ENCODE results near the gene ACSM4.
A peak's percentile ranks its signal among the peaks of the same experiment; 100 is the strongest.
"Not testable (repeated sequence)": the region's sequence is repeated elsewhere in the genome, so short reads cannot be mapped to it uniquely, and the experiment has no call there.

The ACSM4 gene

DNA sequence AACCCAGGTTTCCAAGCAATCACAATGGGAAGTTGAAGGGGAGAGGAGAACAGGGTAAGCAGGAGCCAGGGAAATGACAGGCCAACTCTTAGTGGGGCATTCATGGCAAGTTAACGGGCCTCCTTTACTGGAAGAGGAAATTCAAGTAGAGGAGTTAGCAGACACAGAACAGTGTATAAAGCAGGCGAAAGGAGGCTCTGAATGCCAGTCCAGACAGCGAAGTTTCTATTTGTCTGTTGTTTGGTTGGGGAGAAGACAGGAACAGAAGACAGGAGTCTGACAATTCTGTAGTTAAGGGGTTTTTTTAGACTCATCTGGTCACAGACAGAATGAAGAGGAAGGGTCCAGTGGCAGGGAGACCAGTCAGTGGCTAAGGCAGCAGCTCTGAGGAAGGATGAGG is at the start of gene ACSM4:
Gene ACSM4, plus strand, starts transcription at position 301 of the 400 bp plus-strand sequence. CDS start 260 bp downstream, outside the sequence.
- DNase-seq (ENCODE audit: low read depth), result no peak
- no peak within 1 kb of the TSS for H3K4me3 ChIP-seq (ENCODE audit: low read depth, low read length)
- TF ChIP-seq CTCF (IDR thresholded peaks at IDR 0.05; ENCODE audit: control insufficient read depth, extremely low read depth, insufficient read depth), result no peak

DNA sequence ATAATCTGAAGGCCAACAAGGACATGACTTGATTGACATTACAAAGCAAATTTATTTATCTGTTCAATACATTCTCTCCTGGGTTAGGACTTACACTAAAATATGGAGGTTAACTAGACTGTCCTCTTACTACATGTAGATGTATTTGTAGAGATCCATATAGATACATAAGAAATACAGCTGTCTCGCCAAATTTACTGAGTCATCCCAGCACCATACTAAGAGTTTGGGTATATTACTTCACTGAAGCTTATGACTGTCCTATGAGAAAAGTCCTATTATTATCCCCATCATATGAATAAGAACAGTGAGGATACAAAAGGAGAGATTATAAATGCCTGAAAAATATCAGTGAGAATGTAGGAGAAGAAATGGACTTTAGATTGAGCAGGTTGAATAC is 44.8 kb upstream of the ACSM4 start:
- H3K4me3 ChIP-seq (ENCODE audit: low read depth, low read length), result no peak overlapping the region
- no peak for DNase-seq (ENCODE audit: low read depth)
- no peak for TF ChIP-seq CTCF (IDR thresholded peaks at IDR 0.05; ENCODE audit: control insufficient read depth, extremely low read depth, insufficient read depth)

GRCh38 chr12:7264538-7264937 is 39.3 kb upstream of the ACSM4 start:
- DNase-seq (ENCODE audit: low read depth), result no peak
- no peak overlapping the region for H3K4me3 ChIP-seq (ENCODE audit: low read depth, low read length)
- no peak for TF ChIP-seq CTCF (IDR thresholded peaks at IDR 0.05; ENCODE audit: control insufficient read depth, extremely low read depth, insufficient read depth)

DNA sequence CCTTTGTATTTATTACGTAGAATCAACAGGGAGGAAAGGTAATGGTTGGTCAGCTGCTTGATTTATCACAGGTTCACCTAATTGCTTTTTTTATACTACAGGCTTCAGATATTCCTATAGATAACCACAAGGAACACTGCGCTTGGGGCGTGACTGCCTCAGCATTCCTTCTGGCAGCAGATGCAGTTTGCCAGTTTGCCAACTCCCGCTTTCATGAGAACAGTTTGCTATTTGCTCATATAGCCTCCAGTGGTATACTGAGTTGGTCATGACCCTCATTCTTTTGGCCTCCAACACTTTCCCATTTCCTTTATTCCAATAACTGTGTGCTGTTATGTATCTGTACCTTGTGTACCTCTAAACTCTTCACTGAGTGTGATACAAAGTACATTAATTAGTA is 38.6 kb upstream of the ACSM4 start:
- no peak overlapping the region for H3K4me3 ChIP-seq (ENCODE audit: low read depth, low read length)
- DNase-seq (ENCODE audit: low read depth), result peak; percentile 83
- no peak for TF ChIP-seq CTCF (IDR thresholded peaks at IDR 0.05; ENCODE audit: control insufficient read depth, extremely low read depth, insufficient read depth)

DNA sequence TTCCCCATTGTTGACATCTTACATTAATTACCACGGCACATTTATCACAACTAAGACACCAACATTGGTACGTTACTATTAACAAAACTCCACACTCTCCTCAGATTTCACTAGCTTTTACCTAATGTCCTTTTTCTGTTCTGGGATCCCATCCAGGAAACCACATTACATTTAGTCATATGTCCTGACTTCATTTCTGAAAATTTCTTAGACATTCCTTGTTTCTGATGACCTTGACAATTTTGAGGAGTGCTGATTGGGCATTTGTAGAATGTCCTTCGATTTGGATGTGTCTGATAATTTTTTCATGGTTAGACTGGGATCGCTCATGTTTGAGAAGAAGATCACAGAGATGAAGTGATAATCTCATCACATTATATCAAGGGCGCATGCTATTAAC is 34.6 kb upstream of the ACSM4 start:
- TF ChIP-seq CTCF (IDR thresholded peaks at IDR 0.05; ENCODE audit: control insufficient read depth, extremely low read depth, insufficient read depth), result no peak
- DNase-seq (ENCODE audit: low read depth), result no peak
- no peak overlapping the region for H3K4me3 ChIP-seq (ENCODE audit: low read depth, low read length)

DNA sequence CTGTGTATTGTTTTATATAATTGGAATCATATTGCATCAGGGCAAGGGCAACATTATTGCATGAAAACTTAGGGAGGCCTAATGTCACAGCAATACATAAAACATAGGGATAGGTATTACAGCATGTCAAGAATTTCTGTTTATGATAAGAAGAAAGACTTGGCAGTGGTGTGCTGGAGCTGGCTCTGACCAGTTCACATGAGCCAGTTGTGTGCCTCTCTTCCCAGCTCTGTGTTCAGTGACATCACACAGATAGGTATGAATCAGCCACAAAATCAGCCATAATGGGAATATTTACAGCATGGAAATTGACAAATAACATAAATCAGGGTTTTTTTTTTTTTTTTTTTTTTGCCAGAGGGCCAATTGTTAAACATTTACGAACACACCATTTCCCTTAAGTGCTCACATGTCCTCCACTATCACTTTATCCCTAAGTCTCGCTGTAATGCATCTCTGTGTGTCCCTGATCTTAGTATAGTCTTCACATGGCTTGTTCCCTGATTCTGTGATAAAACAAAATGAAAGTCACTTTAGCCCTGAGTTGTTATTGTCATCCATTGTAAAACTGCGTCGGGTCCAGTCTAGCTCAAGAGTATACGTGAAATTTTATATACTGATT is 31.9 kb upstream of the ACSM4 start:
- no peak for DNase-seq (ENCODE audit: low read depth)
- no peak overlapping the region for H3K4me3 ChIP-seq (ENCODE audit: low read depth, low read length)
- TF ChIP-seq CTCF (IDR thresholded peaks at IDR 0.05; ENCODE audit: control insufficient read depth, extremely low read depth, insufficient read depth), result no peak

DNA sequence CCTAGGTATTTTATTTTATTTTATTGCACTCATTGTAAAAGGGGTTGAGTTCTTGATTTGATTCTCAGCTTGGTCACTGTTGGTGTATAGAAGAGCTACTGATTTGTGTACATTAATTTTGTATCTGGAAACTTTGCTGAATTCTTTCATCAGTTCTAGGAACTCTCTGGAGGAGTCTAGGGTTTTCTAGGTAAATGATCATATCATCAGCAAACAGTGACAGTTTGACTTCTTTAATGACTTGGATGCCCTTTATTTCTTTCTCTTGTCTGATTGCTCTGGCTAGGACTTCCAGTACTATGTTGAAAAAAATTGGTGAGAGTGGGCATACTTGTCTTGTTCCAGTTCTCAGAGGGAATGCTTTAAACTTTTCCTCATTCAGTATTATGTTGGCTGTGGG is 28.4 kb upstream of the ACSM4 start:
- not testable (repeated sequence) for H3K4me3 ChIP-seq (ENCODE audit: low read depth, low read length); DNase-seq (ENCODE audit: low read depth)

Data from LNCaP clone FGC (cell line).